ENCODE measurements around the gene SLC50A1. TPM values are rescaled to one million over a fixed set of nuclear protein-coding genes. Genes with fewer than 3 reads are reported as not detected.

SLC50A1 gene
- polyA plus RNA-seq, 4 donors = 44.6 to 99.5 (median 61.9) TPM

DNA sequence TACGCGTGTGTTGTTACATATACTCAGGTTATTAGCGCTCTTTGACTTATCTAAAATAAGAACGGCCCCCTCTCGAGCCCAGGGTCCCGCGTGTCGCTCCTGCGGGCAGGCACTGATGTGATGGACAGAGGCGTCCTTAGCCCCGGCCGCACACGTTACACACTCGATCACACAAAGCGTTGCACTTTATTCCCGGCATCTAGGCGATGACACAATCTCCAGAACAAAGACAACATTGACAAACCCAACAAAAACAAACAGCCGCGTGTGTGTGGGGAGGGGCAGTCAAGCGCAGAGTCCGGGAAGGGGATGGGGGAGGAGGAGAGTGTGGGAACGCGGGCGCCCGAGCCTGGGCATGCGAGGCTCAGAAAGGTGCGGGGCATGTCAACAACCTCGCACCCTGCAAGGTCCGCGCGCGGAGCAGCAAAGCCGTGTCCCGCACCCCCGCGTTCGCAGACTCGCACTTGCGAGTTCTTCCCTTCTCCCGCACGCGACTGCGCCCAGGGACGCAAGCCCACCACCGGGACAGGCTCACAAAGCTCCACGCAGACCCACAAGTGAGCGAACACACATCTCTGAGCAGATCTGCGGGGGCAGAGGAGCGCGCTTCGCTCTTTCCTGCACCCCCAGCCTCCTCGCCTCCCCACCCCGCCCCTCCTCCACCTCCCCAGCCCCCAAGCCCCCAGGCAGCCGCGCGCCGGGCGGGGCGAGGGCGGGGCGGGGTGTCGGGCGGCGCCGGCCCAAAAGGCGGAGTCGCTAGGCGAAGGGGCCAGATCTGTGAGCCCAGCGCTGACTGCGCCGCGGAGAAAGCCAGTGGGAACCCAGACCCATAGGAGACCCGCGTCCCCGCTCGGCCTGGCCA, 8.3 kb upstream of the SLC50A1 start, which contains the start of gene EFNA1:
Gene EFNA1 (plus strand): TSS at position 772 of the 862 bp plus-strand sequence. CDS start 102 bp downstream, outside the sequence.
- Histone ChIP-seq H3K4me1 (ENCODE audit: control insufficient read depth in 3 of 3, insufficient read depth in 2 of 3, low read depth in 1 of 3, low read length in 2 of 3) (peaks cover 0 to 53% (median 6%) of the 10 kb centered on the region in 3 donors), H3K36me3 (ENCODE audit: control insufficient read depth in 3 of 3, insufficient read depth in 2 of 3, low read depth in 1 of 3, low read length in 3 of 3) (peaks cover 0 to 26% (median 3%) of the 10 kb centered on the region in 3 donors), H3K27me3 (ENCODE audit: control insufficient read depth in 3 of 3, insufficient read depth in 3 of 3, low read length in 3 of 3) (peaks cover 0 to 6% (median 0%) of the 10 kb centered on the region in 3 donors), H3K27ac (ENCODE audit: low read depth in 1 of 3, low read length in 2 of 3) (peak within 1 kb of the TSS; percentile 89 to 100 (median 96)), H3K4me3 (ENCODE audit: low read depth in 1 of 3, low read length in 3 of 3) (peak within 1 kb of the TSS; percentile 60 to 93 (median 85)), H3K9me3 (ENCODE audit: control insufficient read depth in 2 of 2, insufficient read depth in 1 of 2, low read depth in 1 of 2, low read length in 1 of 2) (no peaks in the 10 kb centered on the region)
- DNase-seq = peak; percentile 91 to 95
- FAIRE-seq = no peak
- WGBS, 3 donors = 0 to 1% (median 0%) methylated on average over 51 to 76 of the region's 76 CpGs

DNA sequence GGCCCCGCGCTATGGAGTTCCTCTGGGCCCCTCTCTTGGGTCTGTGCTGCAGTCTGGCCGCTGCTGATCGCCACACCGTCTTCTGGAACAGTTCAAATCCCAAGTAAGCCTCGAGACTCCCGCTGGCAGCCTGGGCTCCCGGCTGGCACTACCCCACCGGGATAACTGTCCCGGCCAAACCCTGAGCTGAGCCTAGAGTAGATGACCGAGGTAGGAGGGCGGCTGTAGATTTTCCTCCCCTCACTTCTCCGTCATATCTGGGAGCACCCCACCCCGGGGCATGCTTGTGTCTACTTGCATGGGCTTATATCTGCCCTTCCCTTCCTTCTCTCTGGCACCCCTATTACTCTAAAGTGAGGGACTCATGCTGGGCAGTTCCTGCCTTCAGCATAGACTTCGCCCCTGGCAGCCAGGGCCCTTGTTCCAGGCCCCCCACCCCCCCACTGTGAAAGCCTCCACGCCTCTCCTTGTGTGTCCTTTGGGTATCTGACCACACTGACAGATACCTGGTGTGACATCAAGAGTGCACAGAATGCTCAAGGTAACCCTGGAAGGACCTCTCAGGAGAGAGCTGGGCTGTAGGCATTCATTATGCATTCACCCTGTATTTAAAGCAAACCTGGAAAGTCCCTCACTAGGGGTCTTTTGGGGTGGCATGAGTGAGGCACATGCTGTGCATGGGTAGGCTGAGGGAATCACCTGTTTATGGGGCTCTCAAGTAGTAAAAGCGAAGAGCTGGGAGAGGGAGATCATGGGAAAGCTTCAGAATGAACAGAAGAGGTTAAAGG, 7.5 kb upstream of the SLC50A1 start:
- 1 to 3% (median 3%) methylated on average over 15 to 17 of the region's 17 CpGs for WGBS, 3 donors
- DNase-seq (peak in 1 of 2 donors; percentile 35), FAIRE-seq (no peak)
- Histone ChIP-seq H3K36me3 (ENCODE audit: control insufficient read depth in 3 of 3, insufficient read depth in 2 of 3, low read depth in 1 of 3, low read length in 3 of 3) (peaks cover 0 to 34% (median 3%) of the 10 kb centered on the region in 3 donors), H3K9me3 (ENCODE audit: control insufficient read depth in 2 of 2, insufficient read depth in 1 of 2, low read depth in 1 of 2, low read length in 1 of 2) (no peaks in the 10 kb centered on the region), H3K4me1 (ENCODE audit: control insufficient read depth in 3 of 3, insufficient read depth in 2 of 3, low read depth in 1 of 3, low read length in 2 of 3) (peaks cover 0 to 55% (median 6%) of the 10 kb centered on the region in 3 donors), H3K27ac (ENCODE audit: low read depth in 1 of 3, low read length in 2 of 3) (peak overlapping the region; percentile 79 to 100 (median 96)), H3K27me3 (ENCODE audit: control insufficient read depth in 3 of 3, insufficient read depth in 3 of 3, low read length in 3 of 3) (peaks cover 0 to 6% (median 0%) of the 10 kb centered on the region in 3 donors), H3K4me3 (ENCODE audit: low read depth in 1 of 3, low read length in 3 of 3) (peak overlapping the region; percentile 60 to 93 (median 85))

DNA sequence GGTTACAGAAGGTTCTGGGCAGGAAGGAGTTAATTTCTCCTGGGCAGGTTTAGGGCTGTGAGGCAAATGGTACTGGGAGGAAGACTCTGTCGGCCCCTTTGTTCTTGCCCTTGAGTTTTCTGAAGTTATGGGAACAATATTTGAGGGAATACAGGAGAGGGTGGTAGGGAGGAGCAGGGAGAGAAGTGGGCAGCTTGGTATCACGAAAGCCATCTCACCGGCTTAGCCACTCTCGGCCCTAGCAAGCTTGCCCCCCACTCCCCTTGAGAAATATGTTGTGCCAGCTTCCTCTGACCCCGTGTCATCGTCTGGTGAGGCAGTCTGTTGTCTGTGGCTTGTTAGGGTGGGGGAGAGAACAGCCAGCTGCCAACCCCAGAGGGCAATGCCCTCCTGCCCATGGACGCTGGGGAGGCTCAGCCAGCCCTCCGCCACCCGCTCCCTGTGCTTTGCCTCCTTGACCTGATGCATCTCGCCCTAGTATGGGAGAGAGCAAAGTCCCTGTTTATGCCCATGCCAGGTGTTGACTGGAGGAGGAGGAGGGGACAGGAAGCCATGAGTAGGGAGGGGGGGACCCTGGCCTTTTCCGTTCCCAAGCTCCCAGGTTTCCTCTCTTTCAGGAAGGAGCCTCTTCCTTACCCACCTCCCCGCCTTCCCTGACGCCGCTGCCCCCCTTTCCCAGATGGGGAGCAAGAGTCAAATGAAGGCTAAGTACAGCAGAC, 6.7 kb upstream of the SLC50A1 start:
- Histone ChIP-seq H3K27me3 (ENCODE audit: control insufficient read depth in 3 of 3, insufficient read depth in 3 of 3, low read length in 3 of 3) (peaks cover 0 to 6% (median 0%) of the 10 kb centered on the region in 3 donors), H3K4me1 (ENCODE audit: control insufficient read depth in 3 of 3, insufficient read depth in 2 of 3, low read depth in 1 of 3, low read length in 2 of 3) (peaks cover 0 to 58% (median 6%) of the 10 kb centered on the region in 3 donors), H3K9me3 (ENCODE audit: control insufficient read depth in 2 of 2, insufficient read depth in 1 of 2, low read depth in 1 of 2, low read length in 1 of 2) (no peaks in the 10 kb centered on the region), H3K4me3 (ENCODE audit: low read depth in 1 of 3, low read length in 3 of 3) (peak overlapping the region; percentile 60 to 93 (median 85)), H3K36me3 (ENCODE audit: control insufficient read depth in 3 of 3, insufficient read depth in 2 of 3, low read depth in 1 of 3, low read length in 3 of 3) (peaks cover 0 to 42% (median 3%) of the 10 kb centered on the region in 3 donors), H3K27ac (ENCODE audit: low read depth in 1 of 3, low read length in 2 of 3) (peak overlapping the region; percentile 79 to 100 (median 96))
- WGBS, 3 donors = 6 to 13% (median 10%) methylated on average over 12 to 14 of the region's 14 CpGs
- DNase-seq = peak; percentile 93 to 97
- no peak for FAIRE-seq

DNA sequence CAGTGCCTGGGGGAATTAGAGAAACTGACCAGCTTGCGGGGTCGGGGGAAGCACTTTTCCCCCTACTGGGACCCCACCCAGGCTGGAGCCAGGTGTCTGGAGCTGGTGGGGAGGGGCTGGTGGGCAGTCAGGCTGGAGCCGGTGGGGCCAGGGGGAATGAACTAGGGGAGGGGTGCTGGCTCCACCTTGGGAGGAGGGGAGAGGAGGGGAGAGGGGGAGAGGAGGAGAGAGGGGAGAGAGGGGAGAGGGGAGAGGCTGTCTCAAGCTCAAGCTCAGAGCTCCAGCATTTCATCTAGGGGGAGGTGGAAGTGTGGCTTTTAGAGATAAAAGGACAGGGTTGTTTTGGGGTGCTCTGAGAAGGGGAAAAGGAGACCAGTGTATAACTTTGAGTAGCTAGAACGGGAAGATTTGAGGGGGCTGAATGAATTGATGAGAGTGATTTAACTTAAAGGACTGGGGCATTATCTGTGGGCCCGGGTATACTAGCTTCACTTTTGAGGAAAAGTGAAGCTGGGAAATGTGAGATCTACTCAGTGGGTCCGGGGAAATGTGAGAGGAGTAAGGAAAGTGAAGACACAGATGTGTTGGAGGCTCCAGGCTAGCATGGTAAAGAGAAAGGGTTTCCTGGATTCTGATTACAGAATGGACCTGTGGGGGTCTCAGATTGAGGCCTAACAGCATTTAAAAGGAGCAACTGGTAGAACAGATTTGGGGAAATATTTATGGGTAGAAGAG, 5.2 kb upstream of the SLC50A1 start:
- peaks cover 0 to 53% (median 6%) of the 10 kb centered on the region in 3 donors for H3K36me3 ChIP-seq (ENCODE audit: control insufficient read depth in 3 of 3, insufficient read depth in 2 of 3, low read depth in 1 of 3, low read length in 3 of 3)
- peak overlapping the region; percentile 79 to 100 (median 96) for H3K27ac ChIP-seq (ENCODE audit: low read depth in 1 of 3, low read length in 2 of 3)
- 3 to 26% (median 11%) methylated on average over 6 of the region's 6 CpGs for WGBS, 3 donors
- no peaks in the 10 kb centered on the region for H3K9me3 ChIP-seq (ENCODE audit: control insufficient read depth in 2 of 2, insufficient read depth in 1 of 2, low read depth in 1 of 2, low read length in 1 of 2)
- FAIRE-seq = no peak
- peak; percentile 23 to 39 for DNase-seq
- peak overlapping the region; percentile 16 to 93 (median 85) for H3K4me3 ChIP-seq (ENCODE audit: low read depth in 1 of 3, low read length in 3 of 3)
- H3K27me3 ChIP-seq (ENCODE audit: control insufficient read depth in 3 of 3, insufficient read depth in 3 of 3, low read length in 3 of 3) = peaks cover 0 to 6% (median 0%) of the 10 kb centered on the region in 3 donors
- peaks cover 0 to 58% (median 0%) of the 10 kb centered on the region in 3 donors for H3K4me1 ChIP-seq (ENCODE audit: control insufficient read depth in 3 of 3, insufficient read depth in 2 of 3, low read depth in 1 of 3, low read length in 2 of 3)

DNA sequence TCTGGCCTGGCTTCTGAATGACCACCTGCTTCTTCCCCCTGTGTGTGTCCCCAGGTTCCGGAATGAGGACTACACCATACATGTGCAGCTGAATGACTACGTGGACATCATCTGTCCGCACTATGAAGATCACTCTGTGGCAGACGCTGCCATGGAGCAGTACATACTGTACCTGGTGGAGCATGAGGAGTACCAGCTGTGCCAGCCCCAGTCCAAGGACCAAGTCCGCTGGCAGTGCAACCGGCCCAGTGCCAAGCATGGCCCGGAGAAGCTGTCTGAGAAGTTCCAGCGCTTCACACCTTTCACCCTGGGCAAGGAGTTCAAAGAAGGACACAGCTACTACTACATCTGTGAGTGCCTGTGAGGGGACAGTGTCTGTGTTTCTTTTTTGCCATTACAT, 4.4 kb upstream of the SLC50A1 start:
- WGBS, 3 donors = 26 to 62% (median 44%) methylated on average over 8 of the region's 8 CpGs
- peak in 1 of 2 donors; percentile 91 for DNase-seq

DNA sequence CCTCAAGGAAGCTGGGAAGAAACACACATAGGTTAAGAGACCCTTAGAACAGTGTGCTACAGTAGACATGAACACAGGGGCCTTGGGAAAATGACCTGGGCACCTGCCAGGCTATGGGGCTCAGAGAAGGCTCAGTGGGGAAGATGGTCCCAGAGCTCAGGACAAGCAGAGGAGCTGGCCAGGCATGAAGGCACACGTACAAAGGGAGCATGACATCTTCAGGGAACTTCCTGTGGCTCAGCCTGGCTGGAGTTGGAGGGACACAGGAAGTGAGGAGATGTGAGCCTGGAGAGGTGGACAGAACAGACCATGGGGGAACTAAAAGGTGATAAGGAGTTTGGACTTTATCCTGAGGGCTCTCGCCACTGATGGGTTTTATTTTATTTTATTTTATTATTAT, 3.8 kb upstream of the SLC50A1 start:
- Histone ChIP-seq H3K4me1 (ENCODE audit: control insufficient read depth in 3 of 3, insufficient read depth in 2 of 3, low read depth in 1 of 3, low read length in 2 of 3) (peaks cover 1 to 46% (median 2%) of the 10 kb centered on the region in 3 donors), H3K27me3 (ENCODE audit: control insufficient read depth in 3 of 3, insufficient read depth in 3 of 3, low read length in 3 of 3) (no peaks in the 10 kb centered on the region), H3K36me3 (ENCODE audit: control insufficient read depth in 3 of 3, insufficient read depth in 2 of 3, low read depth in 1 of 3, low read length in 3 of 3) (peaks cover 0 to 55% (median 6%) of the 10 kb centered on the region in 3 donors), H3K9me3 (ENCODE audit: control insufficient read depth in 2 of 2, insufficient read depth in 1 of 2, low read depth in 1 of 2, low read length in 1 of 2) (no peaks in the 10 kb centered on the region), H3K4me3 (ENCODE audit: low read depth in 1 of 3, low read length in 3 of 3) (peak overlapping the region in 1 of 3 donors; percentile 93), H3K27ac (ENCODE audit: low read depth in 1 of 3, low read length in 2 of 3) (peak overlapping the region; percentile 13 to 100 (median 96))
- 24 to 46% (median 37%) methylated on average over 2 of the region's 2 CpGs for WGBS, 3 donors
- no peak for FAIRE-seq
- DNase-seq = peak; percentile 5 to 15

More for the DNA sequence above, 4.4 kb upstream of the SLC50A1 start:
- FAIRE-seq = no peak
- Histone ChIP-seq H3K4me3 (ENCODE audit: low read depth in 1 of 3, low read length in 3 of 3) (peak overlapping the region in 1 of 3 donors; percentile 93), H3K27me3 (ENCODE audit: control insufficient read depth in 3 of 3, insufficient read depth in 3 of 3, low read length in 3 of 3) (no peaks in the 10 kb centered on the region), H3K4me1 (ENCODE audit: control insufficient read depth in 3 of 3, insufficient read depth in 2 of 3, low read depth in 1 of 3, low read length in 2 of 3) (peaks cover 0 to 49% (median 0%) of the 10 kb centered on the region in 3 donors), H3K36me3 (ENCODE audit: control insufficient read depth in 3 of 3, insufficient read depth in 2 of 3, low read depth in 1 of 3, low read length in 3 of 3) (peaks cover 0 to 53% (median 6%) of the 10 kb centered on the region in 3 donors), H3K9me3 (ENCODE audit: control insufficient read depth in 2 of 2, insufficient read depth in 1 of 2, low read depth in 1 of 2, low read length in 1 of 2) (no peaks in the 10 kb centered on the region), H3K27ac (ENCODE audit: low read depth in 1 of 3, low read length in 2 of 3) (peak overlapping the region; percentile 13 to 100 (median 96))

DNA sequence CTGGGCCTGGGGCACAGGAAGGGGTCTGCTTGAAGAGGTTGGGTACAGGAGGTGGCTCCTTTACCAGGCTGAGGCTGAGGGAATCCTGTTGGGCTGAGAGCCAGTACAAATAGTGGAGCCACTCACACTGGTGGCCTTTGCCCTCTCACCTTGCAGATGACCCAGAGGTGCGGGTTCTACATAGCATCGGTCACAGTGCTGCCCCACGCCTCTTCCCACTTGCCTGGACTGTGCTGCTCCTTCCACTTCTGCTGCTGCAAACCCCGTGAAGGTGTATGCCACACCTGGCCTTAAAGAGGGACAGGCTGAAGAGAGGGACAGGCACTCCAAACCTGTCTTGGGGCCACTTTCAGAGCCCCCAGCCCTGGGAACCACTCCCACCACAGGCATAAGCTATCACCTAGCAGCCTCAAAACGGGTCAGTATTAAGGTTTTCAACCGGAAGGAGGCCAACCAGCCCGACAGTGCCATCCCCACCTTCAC, 1.8 kb upstream of the SLC50A1 start:
- FAIRE-seq (no peak), DNase-seq (peak; percentile 7 to 59)
- WGBS, 3 donors = 27 to 64% (median 36%) methylated on average over 5 to 7 of the region's 7 CpGs
- H3K27ac ChIP-seq (ENCODE audit: low read depth in 1 of 3, low read length in 2 of 3) = peak overlapping the region; percentile 96 to 99 (median 98)
- no peak overlapping the region for H3K4me3 ChIP-seq (ENCODE audit: low read depth in 1 of 3, low read length in 3 of 3)
- H3K27me3 ChIP-seq (ENCODE audit: control insufficient read depth in 3 of 3, insufficient read depth in 3 of 3, low read length in 3 of 3) = no peaks in the 10 kb centered on the region
- no peaks in the 10 kb centered on the region for H3K9me3 ChIP-seq (ENCODE audit: control insufficient read depth in 2 of 2, insufficient read depth in 1 of 2, low read depth in 1 of 2, low read length in 1 of 2)
- peaks cover 0 to 72% (median 6%) of the 10 kb centered on the region in 3 donors for H3K36me3 ChIP-seq (ENCODE audit: control insufficient read depth in 3 of 3, insufficient read depth in 2 of 3, low read depth in 1 of 3, low read length in 3 of 3)
- peaks cover 4 to 49% (median 7%) of the 10 kb centered on the region in 3 donors for H3K4me1 ChIP-seq (ENCODE audit: control insufficient read depth in 3 of 3, insufficient read depth in 2 of 3, low read depth in 1 of 3, low read length in 2 of 3)
